Measurements from ENCODE around the gene C1QTNF1. TPM values are rescaled to one million over a fixed set of nuclear protein-coding genes. Genes with fewer than 3 reads are reported as not detected.
"Not testable (repeated sequence)": the region's sequence is repeated elsewhere in the genome, so short reads cannot be mapped to it uniquely, and the experiment has no call there.

Gene C1QTNF1
- total and polyA plus RNA-seq, 9 of the 15 experiments (the other 6 are each of a cell fraction or from before 2014, with no cell fraction given), result 0.09 TPM; not detected in 8

- intact Hi-C loops (cut with micrococcal nuclease), result no loop called here
- peaks cover 4% of the 10 kb centered on the region; the same call in 1 of the 2 replicates for H4K20me1 ChIP-seq (replicated peaks; ENCODE audit: control insufficient read depth, insufficient read depth, low read length)
- H3K9me1 ChIP-seq (ENCODE audit: control insufficient read depth, insufficient read depth, low read length), result no peaks in the 10 kb centered on the region
- FAIRE-seq (no peak), ATAC-seq (no peak), DNase-seq (ENCODE audit: extremely low read depth in 1 of 4, low spot score in 3 of 4) (no peak)
- H3K4me2 ChIP-seq (ENCODE audit: insufficient read depth, low read length), result no peak overlapping the region
- peaks cover 67 to 85% of the 10 kb centered on the region in 2 experiments for H3K27me3 ChIP-seq (ENCODE audit: control insufficient read depth in 2 of 2, insufficient read depth in 2 of 2, low read length in 2 of 2)
- WGBS (ENCODE audit: insufficient coverage, low coverage, missing lambda C conversion rate), result 7% methylated on average over 14 of the region's 16 CpGs
- no peak overlapping the region for H2AFZ ChIP-seq (ENCODE audit: low read depth, low read length)
- H3K9me3 ChIP-seq (replicated peaks; ENCODE audit: control insufficient read depth, insufficient read depth, low read depth, low read length), result no peaks in the 10 kb centered on the region
- H3K27ac ChIP-seq (ENCODE audit: extremely low read depth, low read depth, low read length), result no peak overlapping the region
- ChIA-PET POLR2A (interaction anchor here (0.6 to 0.7 kb wide), 2 partner anchors 222 to 1029 kb away, joined by 3 to 4 read pairs; no protein-coding TSS in a partner anchor), CTCF (ENCODE audit: low intra/inter-chr PET ratio) (no interaction called here)
- no peak overlapping the region for H3K9ac ChIP-seq (ENCODE audit: insufficient read depth in 1 of 2, low read depth in 2 of 2, low read length in 2 of 2)
- peaks cover 9 to 19% of the 10 kb centered on the region in 2 experiments for H3K4me1 ChIP-seq (replicated peaks in 1 of 2; ENCODE audit: control insufficient read depth in 2 of 2, insufficient read depth in 2 of 2, low read length in 2 of 2)
- H3K36me3 ChIP-seq (ENCODE audit: control insufficient read depth, insufficient read depth, low read length), result no peaks in the 10 kb centered on the region
- no peak for TF ChIP-seq POLR3G (IDR thresholded peaks at IDR 0.05; ENCODE audit: extremely low read depth, insufficient read length, insufficient replicate concordance)
- no peak for TF ChIP-seq HOMEZ (CRISPR knock-in tag; IDR thresholded peaks at IDR 0.05)
- no peak for TF ChIP-seq CC2D1A (IDR thresholded peaks at IDR 0.05)
- TF ChIP-seq NEUROD1 (IDR thresholded peaks at IDR 0.05; ENCODE audit: borderline replicate concordance, low read depth, low read length, partially characterized antibody), result no peak
- no peak for TF ChIP-seq HDAC3 (IDR thresholded peaks at IDR 0.05; ENCODE audit: borderline replicate concordance, partially characterized antibody)
- TF ChIP-seq CEBPB (tag; IDR thresholded peaks at IDR 0.05), result no peak
- TF ChIP-seq RFX1 (IDR thresholded peaks at IDR 0.05), result no peak
- no peak for TF ChIP-seq TRIM24 (IDR thresholded peaks at IDR 0.05)
- no peak for TF ChIP-seq ZBTB7A (IDR thresholded peaks at IDR 0.05; ENCODE audit: borderline replicate concordance, control insufficient read depth, low read depth, low read length)
- no peak for TF ChIP-seq ZNF174 (CRISPR knock-in tag; IDR thresholded peaks at IDR 0.05)
- TF ChIP-seq RBBP5 (IDR thresholded peaks at IDR 0.05; ENCODE audit: borderline replicate concordance, insufficient read depth, low read length, poor library complexity, severe bottlenecking), result no peak
- no TSS peak for BruUV-seq (replicated peaks)
- H3K4me3 ChIP-seq, result no peak overlapping the region
- in situ Hi-C loops (cut with MboI), result no loop called here
- H3K79me2 ChIP-seq (ENCODE audit: control insufficient read depth, insufficient read depth, low read length), result no peaks in the 10 kb centered on the region
Measured at GRCh38 chr17:79029327-79030009, 5.5 kb downstream of the C1QTNF1 start.

GRCh38 chr17:79030636-79031035 lies 6.7 kb downstream of the C1QTNF1 start:
- in situ Hi-C loops (cut with MboI); H3K4me2 ChIP-seq (ENCODE audit: insufficient read depth, low read length); CTCF ChIA-PET (ENCODE audit: low intra/inter-chr PET ratio); H3K4me3 ChIP-seq; H4K20me1 ChIP-seq (replicated peaks; ENCODE audit: control insufficient read depth, insufficient read depth, low read length); intact Hi-C loops (cut with micrococcal nuclease); H3K36me3 ChIP-seq (ENCODE audit: control insufficient read depth, insufficient read depth, low read length); FAIRE-seq; BruUV-seq (replicated peaks); H3K9me1 ChIP-seq (ENCODE audit: control insufficient read depth, insufficient read depth, low read length); H3K79me2 ChIP-seq (ENCODE audit: control insufficient read depth, insufficient read depth, low read length); H3K9me3 ChIP-seq (replicated peaks; ENCODE audit: control insufficient read depth, insufficient read depth, low read depth, low read length); ATAC-seq; H3K27ac ChIP-seq (ENCODE audit: extremely low read depth, low read depth, low read length); H2AFZ ChIP-seq (ENCODE audit: low read depth, low read length); DNase-seq (ENCODE audit: extremely low read depth in 1 of 4, low spot score in 3 of 4); H3K9ac ChIP-seq (ENCODE audit: insufficient read depth in 1 of 2, low read depth in 2 of 2, low read length in 2 of 2): not testable (repeated sequence)
- WGBS (ENCODE audit: insufficient coverage, low coverage, missing lambda C conversion rate), result under 1% methylated on average over 12 of the region's 12 CpGs
- POLR2A ChIA-PET, result interaction anchor here (0.6 kb wide), 1 partner anchor 60 kb away, joined by 3 read pairs; no protein-coding TSS in a partner anchor
- Histone ChIP-seq H3K4me1 (replicated peaks in 1 of 2; ENCODE audit: control insufficient read depth in 2 of 2, insufficient read depth in 2 of 2, low read length in 2 of 2) (peaks cover 9 to 12% of the 10 kb centered on the region in 2 experiments), H3K27me3 (ENCODE audit: control insufficient read depth in 2 of 2, insufficient read depth in 2 of 2, low read length in 2 of 2) (peaks cover 63 to 83% of the 10 kb centered on the region in 2 experiments)

All from K562 (cell line).